H1 (cell line): ENCODE results near the gene BPIFB4. TPM values are rescaled to one million over a fixed set of nuclear protein-coding genes. Genes with fewer than 3 reads are reported as not detected.

Experiments used
- JUN ChIP-seq: IDR thresholded peaks from 2 replicates; pipeline ENCODE4 v1.6.1; 2011; ENCODE audit warnings: low read depth, mild to moderate bottlenecking, improper control_type of control experiment, low read length
- TAF1 ChIP-seq: IDR thresholded peaks from 2 replicates; pipeline ENCODE4 v1.6.1; 2011; ENCODE audit warnings: mild to moderate bottlenecking, low read depth, low read length
- polyA plus RNA-seq, 7 experiments: library from polyadenylated mRNA; depleted of rRNA in 3 of 7; stranded (reverse) in 5 of 7; unstranded in 2 of 7; fragments of >200 nt in 5 of 7; fragments of 200-250 nt in 2 of 7; gene quantifications; 1 replicate in 5 of 7; 2 replicates in 1 of 7; 4 replicates in 1 of 7; pipeline versions ENCODE4 v1.2.1 to v1.2.3, GENCODE V29; 2011 to 2013; ENCODE audit warnings: missing spikeins in 2 of 7, mixed read lengths in 2 of 7
- total RNA-seq: library from RNA; stranded (reverse); fragmentation: NEBNext Ultra II Directional; extraction: Animal tissue kit (Norgen Biotek cat#: 25700); gene quantifications from 2 replicates; pipeline ENCODE4 v1.2.1, GENCODE V29; 2021

The BPIFB4 gene
- total and polyA plus RNA-seq, 2 of the 8 experiments (the other 6 are each of a cell fraction or from before 2014, with no cell fraction given), result not detected

GRCh38 chr20:33124261-33124660, 44.8 kb downstream of the BPIFB4 start (continued):
- no peak for TF ChIP-seq TAF1
- no peak for TF ChIP-seq JUN
